Chondrocyte (in vitro differentiated cells): ENCODE results near the gene LFNG. TPM values are rescaled to one million over a fixed set of nuclear protein-coding genes. Genes with fewer than 3 reads are reported as not detected.
"Not testable (repeated sequence)": the region's sequence is repeated elsewhere in the genome, so short reads cannot be mapped to it uniquely, and the experiment has no call there.

Source experiments
- DNase-seq: peaks from one replicate; pipeline ENCODE4 v3.0.0; 2021; ENCODE audit warnings: mixed read lengths, low spot score
- H3K27ac Mint-ChIP-seq: one replicate; pipeline ENCODE4 v1.8.0; 2021; ENCODE audit warnings: mild to moderate bottlenecking, moderate library complexity, mixed read lengths; ENCODE audit not compliant: unreplicated experiment
- H3K27me3 Mint-ChIP-seq: 2 replicates; pipeline ENCODE4 v1.8.0; 2021; ENCODE audit warnings: low read depth, mixed read lengths
- H3K36me3 Mint-ChIP-seq: 2 replicates; pipeline ENCODE4 v1.8.0; 2021; ENCODE audit warnings: low read depth, mixed read lengths
- H3K4me1 Mint-ChIP-seq: 2 replicates; pipeline ENCODE4 v1.8.0; 2021; ENCODE audit warnings: low read depth, mild to moderate bottlenecking, mixed read lengths
- H3K4me3 Mint-ChIP-seq: one replicate; pipeline ENCODE4 v1.8.0; 2021; ENCODE audit warnings: mild to moderate bottlenecking, moderate library complexity, mixed read lengths; ENCODE audit not compliant: unreplicated experiment
- H3K9me3 Mint-ChIP-seq: 2 replicates; pipeline ENCODE4 v1.8.0; 2021; ENCODE audit warnings: low read depth, mixed read lengths
- total RNA-seq: library from RNA; stranded (reverse); gene quantifications from 3 replicates; pipeline ENCODE4 v1.2.1, GENCODE V29; 2021
- TF ChIP-seq, protein P1 (sequence below): fragments of 200-600 bp; sonication (generic); IDR thresholded peaks from 2 replicates; pipeline ENCODE4 v1.5.0; 2021; ENCODE audit warnings: antibody characterized with exemption, mild to moderate bottlenecking, moderate library complexity

Gene LFNG
- total RNA-seq, 1 donor from 2014 or later, result 39.9 TPM

DNA sequence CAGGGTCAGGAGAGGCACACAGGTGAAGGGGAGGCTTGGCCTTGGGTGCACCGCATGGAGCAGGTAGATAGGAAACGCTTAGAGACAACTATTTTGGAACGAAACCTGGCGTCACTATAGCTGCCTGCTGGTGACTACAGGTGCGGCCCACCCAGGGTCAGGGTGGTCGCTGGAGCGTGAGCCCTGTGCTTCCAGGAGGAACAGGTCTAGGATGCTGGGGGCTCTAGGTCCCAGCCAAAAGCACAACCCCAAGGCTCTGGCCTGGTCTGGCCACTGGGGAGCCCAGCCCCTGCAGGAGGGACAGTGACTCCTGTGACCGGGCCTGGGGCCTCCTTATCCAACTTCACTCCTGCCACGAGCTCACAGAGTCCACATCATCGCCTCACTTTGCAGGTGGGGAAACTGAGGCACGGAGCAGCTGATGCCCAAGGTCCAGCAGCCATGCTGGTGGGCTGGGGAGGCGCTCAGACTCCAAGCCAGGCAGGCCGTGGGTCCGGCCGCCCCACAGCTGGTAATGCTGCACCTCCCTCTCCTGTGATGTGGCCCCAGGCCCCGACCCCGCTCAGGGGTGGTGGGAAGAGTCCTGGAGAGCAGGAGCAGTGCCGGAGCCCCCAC lies 9.0 kb downstream of the LFNG start:
- Mint-ChIP-seq H3K27me3 (no peaks in the 10 kb centered on the region), H3K9me3 (no peaks in the 10 kb centered on the region), H3K27ac (peak overlapping the region; percentile 50), H3K4me1 (peaks cover 47% of the 10 kb centered on the region), H3K4me3 (no peak overlapping the region), H3K36me3 (no peaks in the 10 kb centered on the region)
- DNase-seq, result no peak
- TF ChIP-seq, protein P1, sequence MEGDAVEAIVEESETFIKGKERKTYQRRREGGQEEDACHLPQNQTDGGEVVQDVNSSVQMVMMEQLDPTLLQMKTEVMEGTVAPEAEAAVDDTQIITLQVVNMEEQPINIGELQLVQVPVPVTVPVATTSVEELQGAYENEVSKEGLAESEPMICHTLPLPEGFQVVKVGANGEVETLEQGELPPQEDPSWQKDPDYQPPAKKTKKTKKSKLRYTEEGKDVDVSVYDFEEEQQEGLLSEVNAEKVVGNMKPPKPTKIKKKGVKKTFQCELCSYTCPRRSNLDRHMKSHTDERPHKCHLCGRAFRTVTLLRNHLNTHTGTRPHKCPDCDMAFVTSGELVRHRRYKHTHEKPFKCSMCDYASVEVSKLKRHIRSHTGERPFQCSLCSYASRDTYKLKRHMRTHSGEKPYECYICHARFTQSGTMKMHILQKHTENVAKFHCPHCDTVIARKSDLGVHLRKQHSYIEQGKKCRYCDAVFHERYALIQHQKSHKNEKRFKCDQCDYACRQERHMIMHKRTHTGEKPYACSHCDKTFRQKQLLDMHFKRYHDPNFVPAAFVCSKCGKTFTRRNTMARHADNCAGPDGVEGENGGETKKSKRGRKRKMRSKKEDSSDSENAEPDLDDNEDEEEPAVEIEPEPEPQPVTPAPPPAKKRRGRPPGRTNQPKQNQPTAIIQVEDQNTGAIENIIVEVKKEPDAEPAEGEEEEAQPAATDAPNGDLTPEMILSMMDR, result no peak

DNA sequence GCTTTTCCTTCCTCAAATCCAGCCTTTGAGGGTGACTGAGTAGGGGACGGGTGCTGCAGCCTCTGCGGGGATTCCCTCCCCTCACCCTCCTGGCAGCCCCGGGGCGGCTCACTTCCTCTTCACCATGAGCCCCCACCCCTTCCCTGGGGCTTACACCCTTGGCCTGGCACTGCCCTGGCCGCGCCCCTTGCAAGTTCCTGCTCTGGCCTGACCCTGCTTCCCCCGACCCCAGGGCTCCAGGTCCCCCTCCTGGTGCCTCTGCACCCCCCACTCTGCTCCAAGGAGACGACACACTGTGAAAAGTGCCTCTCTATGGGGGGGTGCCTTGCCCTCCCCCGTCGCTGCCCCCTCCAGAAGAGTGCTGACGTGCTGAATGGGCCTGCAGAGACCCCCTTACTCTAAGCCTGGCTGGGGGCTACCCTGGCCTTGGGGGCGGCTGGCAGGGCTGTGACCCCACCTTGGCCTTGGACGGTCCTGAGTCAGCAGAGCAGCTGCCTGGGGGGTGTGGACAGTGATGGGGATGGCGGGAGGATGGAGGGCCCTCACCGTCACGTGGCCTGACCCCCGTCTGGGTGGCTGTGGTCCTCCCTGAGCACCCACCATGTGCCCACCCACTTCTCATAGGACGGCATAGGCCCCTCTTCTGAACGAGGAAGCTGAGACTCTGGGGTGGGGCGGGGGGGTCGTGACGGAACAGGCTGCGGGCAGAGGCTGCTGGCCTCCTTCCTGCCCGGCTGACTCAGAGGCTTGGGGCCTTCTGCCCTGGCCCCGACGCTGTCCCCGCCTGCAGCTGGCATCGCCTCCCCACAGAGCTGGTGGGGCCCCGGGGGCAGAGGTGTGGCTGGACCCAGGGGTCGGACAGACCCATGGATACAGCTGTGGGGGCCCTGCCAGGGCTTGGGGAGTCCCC lies 9.8 kb downstream of the LFNG start:
- Mint-ChIP-seq H3K4me3 (no peak overlapping the region), H3K9me3 (no peaks in the 10 kb centered on the region), H3K36me3 (no peaks in the 10 kb centered on the region), H3K27me3 (no peaks in the 10 kb centered on the region), H3K4me1 (peaks cover 42% of the 10 kb centered on the region), H3K27ac (peak overlapping the region; percentile 36)
- no peak for DNase-seq
- TF ChIP-seq, protein P1, result no peak

DNA sequence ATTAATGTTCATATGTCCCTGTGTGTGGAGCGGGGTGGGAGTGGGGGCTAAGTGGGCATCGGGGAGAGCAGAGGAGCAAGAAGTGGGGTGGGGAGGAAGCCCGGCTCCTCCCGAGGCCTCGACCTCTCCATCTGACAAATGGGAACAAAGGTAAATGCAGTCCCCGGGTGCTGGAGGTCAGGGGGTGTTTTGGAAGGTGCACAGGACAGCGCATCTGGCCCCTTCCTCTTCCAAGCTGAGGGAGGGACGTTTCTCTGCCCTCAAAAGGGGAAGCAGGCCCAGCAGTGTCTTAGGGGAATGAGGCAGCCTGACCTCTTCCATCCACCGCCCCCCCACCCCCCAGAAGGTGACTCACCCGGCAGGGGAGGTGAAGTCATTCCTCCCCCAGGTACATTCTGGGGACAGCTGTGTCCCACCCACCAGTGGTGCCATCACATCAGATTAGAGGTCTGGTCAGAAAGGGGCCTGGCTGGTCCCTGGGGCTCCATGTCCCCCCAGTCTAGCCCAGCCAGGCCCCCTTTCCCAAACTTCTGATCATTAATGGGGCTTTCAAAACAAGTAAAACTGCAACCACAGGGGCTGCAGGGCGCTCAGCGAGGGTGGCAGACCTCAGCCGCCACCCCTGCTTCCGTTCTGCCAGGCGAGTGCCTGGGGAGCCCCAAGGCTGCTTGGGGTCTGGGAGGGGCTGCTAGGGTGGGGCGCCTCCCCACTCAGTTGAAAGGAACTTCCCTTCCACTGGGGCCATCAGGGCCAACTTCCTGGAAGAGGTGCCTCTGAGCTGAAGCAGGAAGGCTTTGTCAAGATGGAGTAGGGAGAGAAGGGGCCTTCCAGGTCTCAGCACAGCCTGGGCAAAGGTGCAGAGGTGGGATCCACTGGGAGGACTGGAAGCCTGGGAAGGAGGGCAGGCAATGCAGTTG lies 10.8 kb downstream of the LFNG start:
- Mint-ChIP-seq H3K27me3 (no peaks in the 10 kb centered on the region), H3K36me3 (no peaks in the 10 kb centered on the region), H3K4me1 (peaks cover 42% of the 10 kb centered on the region), H3K9me3 (no peaks in the 10 kb centered on the region), H3K4me3 (no peak overlapping the region), H3K27ac (peak overlapping the region; percentile 32)
- DNase-seq, result no peak
- TF ChIP-seq, protein P1, result no peak

DNA sequence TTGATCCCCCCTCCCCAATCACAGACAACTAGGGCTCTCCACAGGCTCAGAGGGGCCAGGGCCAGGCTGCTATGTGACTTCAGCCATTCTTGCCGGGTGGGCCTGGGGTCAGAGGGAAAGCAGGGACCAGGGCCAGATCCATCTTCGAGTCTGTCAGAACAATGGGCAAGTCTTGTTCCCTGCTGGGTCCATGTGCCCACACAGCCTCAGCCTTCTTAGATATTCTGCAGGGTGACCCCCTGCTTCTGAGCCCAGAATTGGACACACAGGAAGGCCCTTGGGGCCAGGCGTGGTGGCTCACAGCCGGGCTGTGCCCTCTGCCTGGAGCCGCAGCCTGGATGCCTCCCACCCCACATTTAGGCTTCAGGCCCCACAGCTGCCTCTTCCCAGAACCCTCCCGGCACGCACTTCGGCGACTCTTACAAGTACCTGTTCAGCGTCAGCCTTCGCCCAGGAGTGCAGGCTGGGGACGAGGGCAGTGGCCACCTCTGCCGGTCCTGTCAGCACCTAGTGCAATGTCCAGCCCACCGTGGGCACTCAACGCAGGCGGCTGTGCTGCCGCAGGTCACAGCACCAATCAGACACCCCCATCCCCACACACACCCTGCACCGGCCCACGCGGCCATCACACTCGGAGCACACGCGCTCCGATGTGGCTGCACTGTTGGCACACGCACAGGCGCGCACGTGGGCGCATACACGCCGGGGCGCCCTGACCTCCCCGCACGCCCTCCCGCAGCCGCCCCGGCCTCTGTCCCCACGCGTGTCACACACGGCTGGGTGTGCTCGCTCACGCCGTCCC lies 11.6 kb downstream of the LFNG start:
- not testable (repeated sequence) for DNase-seq, H3K4me3 Mint-ChIP-seq, H3K9me3 Mint-ChIP-seq, H3K36me3 Mint-ChIP-seq, H3K27me3 Mint-ChIP-seq, H3K27ac Mint-ChIP-seq
- peaks cover 37% of the 10 kb centered on the region for H3K4me1 Mint-ChIP-seq

DNA sequence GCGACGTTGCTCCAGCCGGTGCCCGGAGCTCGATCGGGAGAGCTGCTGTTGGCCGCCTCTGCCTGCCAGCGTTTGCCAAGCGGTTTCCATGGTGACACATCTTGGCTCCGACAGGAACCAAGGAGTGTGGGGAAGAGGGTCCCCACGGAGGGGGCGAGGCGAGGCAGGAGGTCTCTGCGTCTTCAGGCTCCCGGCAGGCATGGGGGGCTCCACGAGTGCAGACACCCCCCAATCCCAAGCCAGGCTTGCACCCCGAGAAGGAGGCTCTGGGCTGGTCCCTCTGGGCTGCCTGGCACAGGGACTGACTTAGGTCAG lies 12.2 kb downstream of the LFNG start:
- not testable (repeated sequence) for H3K4me3 Mint-ChIP-seq, H3K9me3 Mint-ChIP-seq, DNase-seq, H3K27me3 Mint-ChIP-seq, H3K36me3 Mint-ChIP-seq, H3K27ac Mint-ChIP-seq
- H3K4me1 Mint-ChIP-seq, result peaks cover 36% of the 10 kb centered on the region

DNA sequence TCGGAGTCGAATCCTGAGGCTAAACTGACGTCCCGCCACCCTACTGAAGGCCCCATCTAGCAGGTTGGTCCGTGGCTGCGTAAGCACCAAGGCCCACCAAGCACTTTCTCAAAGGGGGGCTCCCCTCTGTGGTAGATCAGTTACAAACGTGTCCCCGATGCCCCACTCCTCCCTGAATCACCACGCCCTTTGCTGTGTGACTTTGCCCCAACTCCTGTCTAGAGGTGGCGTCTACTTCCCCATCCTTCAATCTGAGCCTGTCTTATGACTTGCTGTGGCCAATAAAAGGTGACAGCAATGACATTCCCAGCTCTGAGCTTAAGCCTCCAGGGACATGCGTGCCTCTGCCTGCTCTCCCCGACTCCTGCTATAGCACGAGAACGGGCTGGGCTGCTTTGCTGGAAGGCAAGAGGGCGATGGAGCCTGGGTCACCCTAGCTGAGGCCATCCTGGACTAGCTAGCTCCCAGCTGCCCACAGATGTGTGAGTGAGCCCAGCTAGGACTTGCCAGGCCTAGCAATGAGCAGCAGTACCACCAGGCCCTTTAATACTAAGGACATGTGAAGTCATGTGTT lies 12.7 kb downstream of the LFNG start:
- DNase-seq, H3K4me3 Mint-ChIP-seq, H3K9me3 Mint-ChIP-seq, H3K36me3 Mint-ChIP-seq, H3K27me3 Mint-ChIP-seq: not testable (repeated sequence)
- peaks cover 33% of the 10 kb centered on the region for H3K4me1 Mint-ChIP-seq
- peak overlapping the region; percentile 17 for H3K27ac Mint-ChIP-seq

DNA sequence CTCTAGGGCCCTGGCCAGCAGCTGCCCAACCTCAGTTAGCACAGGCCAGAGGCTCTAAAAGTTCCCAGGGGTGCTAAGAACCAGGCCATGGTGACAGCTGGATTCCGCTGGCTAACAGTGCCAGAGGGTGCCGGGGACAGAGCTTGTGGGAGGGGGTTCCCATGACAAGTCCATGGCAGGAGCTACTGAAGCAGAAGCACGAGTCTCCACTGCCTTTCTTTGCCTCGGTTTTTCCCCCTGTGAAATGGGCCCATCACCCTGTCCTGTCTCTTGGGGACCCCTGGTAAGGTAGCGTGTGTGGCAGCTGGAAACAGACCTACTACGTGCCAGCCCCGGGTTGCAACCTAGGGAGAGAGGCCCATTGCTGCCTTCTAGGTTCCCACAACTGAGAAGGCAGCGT lies 13.2 kb downstream of the LFNG start:
- H3K4me1 Mint-ChIP-seq, result peaks cover 28% of the 10 kb centered on the region
- not testable (repeated sequence) for H3K9me3 Mint-ChIP-seq, H3K4me3 Mint-ChIP-seq, H3K27ac Mint-ChIP-seq, H3K27me3 Mint-ChIP-seq, H3K36me3 Mint-ChIP-seq, DNase-seq

DNA sequence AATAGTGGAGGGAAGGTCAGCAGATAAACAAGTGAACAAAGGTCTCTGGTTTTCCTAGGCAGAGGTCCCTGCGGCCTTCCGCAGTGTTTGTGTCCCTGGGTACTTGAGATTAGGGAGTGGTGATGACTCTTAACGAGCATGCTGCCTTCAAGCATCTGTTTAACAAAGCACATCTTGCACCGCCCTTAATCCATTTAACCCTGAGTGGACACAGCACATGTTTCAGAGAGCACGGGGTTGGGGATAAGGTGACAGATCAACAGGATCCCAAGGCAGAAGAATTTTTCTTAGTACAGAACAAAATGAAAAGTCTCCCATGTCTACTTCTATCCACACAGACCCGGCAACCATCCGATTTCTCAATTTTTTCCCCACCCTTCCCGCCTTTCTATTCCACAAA lies 14.0 kb downstream of the LFNG start:
- H3K27ac Mint-ChIP-seq, DNase-seq, H3K27me3 Mint-ChIP-seq, H3K4me3 Mint-ChIP-seq, H3K9me3 Mint-ChIP-seq, H3K36me3 Mint-ChIP-seq: not testable (repeated sequence)
- H3K4me1 Mint-ChIP-seq, result peaks cover 20% of the 10 kb centered on the region
